HEK293T (cell line): ENCODE data around the gene TDRD1.

Experiments used
- ARNT ChIP-seq: fragments of 450-650 bp; IDR thresholded peaks from 2 replicates; pipeline ENCODE4 v1.6.1; 2017; ENCODE audit warnings: mild to moderate bottlenecking
- BHLHE40 ChIP-seq: fragments of 450-650 bp; IDR thresholded peaks from 2 replicates; pipeline ENCODE4 v1.6.1; 2016; ENCODE audit warnings: mild to moderate bottlenecking, moderate library complexity, borderline replicate concordance
- ELF4 ChIP-seq: fragments of 450-650 bp; IDR thresholded peaks from 2 replicates; pipeline ENCODE4 v1.6.1; 2017; ENCODE audit warnings: antibody characterized with exemption
- FOXA1 ChIP-seq: fragments of 450-650 bp; IDR thresholded peaks from 2 replicates; pipeline ENCODE4 v1.6.1; 2016; ENCODE audit warnings: mild to moderate bottlenecking
- FOXK2 ChIP-seq: fragments of 450-650 bp; IDR thresholded peaks from 2 replicates; pipeline ENCODE4 v1.6.1; 2016; ENCODE audit warnings: mild to moderate bottlenecking
- L3MBTL2 ChIP-seq: fragments of 450-650 bp; conservative IDR thresholded peaks from 2 replicates; pipeline ENCODE4 v1.6.1; 2016; ENCODE audit warnings: mild to moderate bottlenecking
- LEF1 ChIP-seq: fragments of 450-650 bp; IDR thresholded peaks from 2 replicates; pipeline ENCODE4 v1.6.1; 2017; ENCODE audit warnings: mild to moderate bottlenecking, borderline replicate concordance
- NFRKB ChIP-seq: fragments of 450-650 bp; IDR thresholded peaks from 2 replicates; pipeline ENCODE4 v1.6.1; 2016; ENCODE audit warnings: mild to moderate bottlenecking, moderate library complexity
- PKNOX1 ChIP-seq: fragments of 450-650 bp; IDR thresholded peaks from 2 replicates; pipeline ENCODE4 v1.6.1; 2016
- SP1 ChIP-seq: fragments of 450-650 bp; IDR thresholded peaks from 2 replicates; pipeline ENCODE4 v1.6.1; 2017
- SUZ12 ChIP-seq: fragments of 450-650 bp; IDR thresholded peaks from 2 replicates; pipeline ENCODE4 v1.6.1; 2016; ENCODE audit warnings: mild to moderate bottlenecking
- TARDBP ChIP-seq: fragments of 450-650 bp; IDR thresholded peaks from 2 replicates; pipeline ENCODE4 v1.6.1; 2016
- ZNF384 ChIP-seq: fragments of 450-650 bp; IDR thresholded peaks from 2 replicates; pipeline ENCODE4 v1.6.1; 2016

GRCh38 chr10:114246679-114247305 lies 67.6 kb downstream of the TDRD1 start:
- no peak for TF ChIP-seq BHLHE40
- TF ChIP-seq ARNT, result no peak
- TF ChIP-seq ELF4, result no peak
- no peak for TF ChIP-seq LEF1
- TF ChIP-seq SUZ12, result no peak
- TF ChIP-seq TARDBP, result no peak
- no peak for TF ChIP-seq FOXK2
- TF ChIP-seq L3MBTL2, result no peak
- no peak for TF ChIP-seq NFRKB
- no peak for TF ChIP-seq FOXA1
- TF ChIP-seq SP1, result no peak
- TF ChIP-seq PKNOX1, result no peak
- no peak for TF ChIP-seq ZNF384
